HEK293 (cell line): Measurements from ENCODE around the gene GRK5.

Experiments
- CTCF ChIA-PET: fragments of 350-600 bp; formaldehyde crosslinking; extraction: SDS; loops from one replicate; lab custom pipeline; 2021; ENCODE audit warnings: antibody characterized with exemption; lab: Yijun Ruan, JAX
- POLR2A ChIA-PET: fragments of 300-600 bp; formaldehyde crosslinking; extraction: SDS; loops from one replicate; lab custom pipeline; 2020; ENCODE audit warnings: antibody characterized with exemption, inconsistent platforms; lab: Yijun Ruan, JAX
- H3K27ac ChIP-seq: fragments of 200-500 bp; sonication (Bioruptor generic); 2 replicates; pipeline ENCODE4 v1.5.1; 2014; ENCODE audit warnings: low read depth, low read length, control low read depth, inconsistent platforms; ENCODE audit errors: extremely low read depth
- H3K36me3 ChIP-seq, 2 experiments: fragments of 200-500 bp in 1 of 2; sonication (Bioruptor generic) in 1 of 2; 1 replicate in 1 of 2; 2 replicates in 1 of 2; pipeline ENCODE4 v1.5.1; 2014 to 2017; ENCODE audit warnings: inconsistent platforms in 2 of 2, low read length in 2 of 2; ENCODE audit not compliant: control insufficient read depth in 2 of 2, insufficient read depth in 1 of 2
- H3K4me1 ChIP-seq: fragments of 200-500 bp; sonication (Bioruptor generic); 2 replicates; pipeline ENCODE4 v1.5.1; 2014; ENCODE audit warnings: mild to moderate bottlenecking, low read length, inconsistent platforms; ENCODE audit not compliant: control insufficient read depth, insufficient read depth
- H3K4me3 ChIP-seq: 2 replicates; pipeline ENCODE4 v1.5.1; 2011; ENCODE audit warnings: low read depth, mild to moderate bottlenecking, control low read depth, low read length, moderate library complexity
- H3K9me3 ChIP-seq: fragments of 200-500 bp; sonication (Bioruptor generic); 2 replicates; pipeline ENCODE4 v1.5.1; 2014; ENCODE audit warnings: low read depth, low read length, inconsistent platforms; ENCODE audit not compliant: control insufficient read depth, insufficient read depth
- BCL11A ChIP-seq: fragments of 450-650 bp; formaldehyde crosslinking; IDR thresholded peaks from 2 replicates; pipeline ENCODE4 v1.5.1; 2016; ENCODE audit warnings: low read depth, missing biosample characterization, missing genetic modification characterization
- GLIS1 ChIP-seq: fragments of 450-650 bp; formaldehyde crosslinking; IDR thresholded peaks from 2 replicates; pipeline ENCODE4 v1.5.1; 2016; ENCODE audit warnings: missing biosample characterization, missing genetic modification characterization
- KLF1 ChIP-seq: fragments of 450-650 bp; formaldehyde crosslinking; IDR thresholded peaks from 2 replicates; pipeline ENCODE4 v1.5.1; 2016; ENCODE audit warnings: missing biosample characterization, missing genetic modification characterization
- REPIN1 ChIP-seq: fragments of 450-650 bp; formaldehyde crosslinking; IDR thresholded peaks from 2 replicates; pipeline ENCODE4 v1.5.1; 2017; ENCODE audit warnings: missing biosample characterization, missing genetic modification characterization, low read depth
- SALL2 ChIP-seq: fragments of 450-650 bp; formaldehyde crosslinking; IDR thresholded peaks from 2 replicates; pipeline ENCODE4 v1.5.0; 2017; ENCODE audit warnings: missing biosample characterization, mild to moderate bottlenecking, missing genetic modification characterization, borderline replicate concordance
- ZFP41 ChIP-seq: fragments of 450-650 bp; formaldehyde crosslinking; IDR thresholded peaks from 2 replicates; pipeline ENCODE4 v1.5.1; 2016; ENCODE audit warnings: missing biosample characterization, missing genetic modification characterization, borderline replicate concordance
- ZNF121 ChIP-seq: fragments of 450-650 bp; formaldehyde crosslinking; IDR thresholded peaks from 2 replicates; pipeline ENCODE4 v1.5.1; 2016; ENCODE audit warnings: missing biosample characterization, missing genetic modification characterization
- ZNF146 ChIP-seq: fragments of 450-650 bp; formaldehyde crosslinking; IDR thresholded peaks from 2 replicates; pipeline ENCODE4 v1.5.1; 2016; ENCODE audit warnings: missing biosample characterization, missing genetic modification characterization
- ZNF175 ChIP-seq: fragments of 450-650 bp; formaldehyde crosslinking; IDR thresholded peaks from 2 replicates; pipeline ENCODE4 v1.5.1; 2016; ENCODE audit warnings: missing biosample characterization, missing genetic modification characterization
- ZNF18 ChIP-seq: fragments of 450-650 bp; formaldehyde crosslinking; IDR thresholded peaks from 2 replicates; pipeline ENCODE4 v1.5.1; 2016; ENCODE audit warnings: missing biosample characterization, missing genetic modification characterization
- ZNF19 ChIP-seq: fragments of 450-650 bp; formaldehyde crosslinking; IDR thresholded peaks from 2 replicates; pipeline ENCODE4; 2016; ENCODE audit warnings: missing biosample characterization, missing genetic modification characterization, low read depth
- ZNF202 ChIP-seq: fragments of 450-650 bp; formaldehyde crosslinking; IDR thresholded peaks from 2 replicates; pipeline ENCODE4 v1.5.1; 2016; ENCODE audit warnings: missing biosample characterization, missing genetic modification characterization, borderline replicate concordance
- ZNF211 ChIP-seq: fragments of 450-650 bp; formaldehyde crosslinking; IDR thresholded peaks from 2 replicates; pipeline ENCODE4 v1.5.1; 2016; ENCODE audit warnings: low read depth, missing biosample characterization, missing genetic modification characterization
- ZNF280D ChIP-seq: fragments of 450-650 bp; formaldehyde crosslinking; IDR thresholded peaks from 2 replicates; pipeline ENCODE4 v1.5.1; 2016; ENCODE audit warnings: missing biosample characterization, missing genetic modification characterization
- ZNF292 ChIP-seq: fragments of 450-650 bp; formaldehyde crosslinking; IDR thresholded peaks from 2 replicates; pipeline ENCODE4 v1.5.1; 2016; ENCODE audit warnings: low read depth, missing biosample characterization, missing genetic modification characterization, borderline replicate concordance
- ZNF391 ChIP-seq: fragments of 450-650 bp; formaldehyde crosslinking; IDR thresholded peaks from 2 replicates; pipeline ENCODE4 v1.5.1; 2016; ENCODE audit warnings: low read depth, missing biosample characterization, missing genetic modification characterization, borderline replicate concordance
- ZNF488 ChIP-seq: fragments of 450-650 bp; formaldehyde crosslinking; IDR thresholded peaks from 2 replicates; pipeline ENCODE4 v1.5.1; 2016; ENCODE audit warnings: missing biosample characterization, missing genetic modification characterization
- ZNF518A ChIP-seq: fragments of 450-650 bp; formaldehyde crosslinking; conservative IDR thresholded peaks from 2 replicates; pipeline ENCODE4 v1.5.1; 2016; ENCODE audit warnings: low read depth, missing biosample characterization, missing genetic modification characterization
- ZNF561 ChIP-seq: fragments of 450-650 bp; IDR thresholded peaks from 2 replicates; pipeline ENCODE4 v1.5.1; 2018; ENCODE audit warnings: missing biosample characterization, missing genetic modification characterization, borderline replicate concordance
- ZNF596 ChIP-seq: fragments of 450-650 bp; IDR thresholded peaks from 2 replicates; pipeline ENCODE4 v1.5.0; 2018; ENCODE audit warnings: missing biosample characterization, mild to moderate bottlenecking, missing genetic modification characterization, moderate library complexity
- ZNF639 ChIP-seq: fragments of 450-650 bp; formaldehyde crosslinking; IDR thresholded peaks from 2 replicates; pipeline ENCODE4 v1.5.1; 2016; ENCODE audit warnings: missing biosample characterization, missing genetic modification characterization
- ZNF768 ChIP-seq: fragments of 450-650 bp; formaldehyde crosslinking; IDR thresholded peaks from 2 replicates; pipeline ENCODE4 v1.5.1; 2018; ENCODE audit warnings: missing biosample characterization, mild to moderate bottlenecking, missing genetic modification characterization
- ZNF792 ChIP-seq: fragments of 450-650 bp; formaldehyde crosslinking; IDR thresholded peaks from 2 replicates; pipeline ENCODE4 v1.5.1; 2016; ENCODE audit warnings: missing biosample characterization, missing genetic modification characterization
- ZSCAN30 ChIP-seq: fragments of 450-650 bp; IDR thresholded peaks from 2 replicates; pipeline ENCODE4 v1.5.1; 2018; ENCODE audit warnings: missing biosample characterization, mild to moderate bottlenecking, missing genetic modification characterization, moderate library complexity

GRK5 gene

DNA sequence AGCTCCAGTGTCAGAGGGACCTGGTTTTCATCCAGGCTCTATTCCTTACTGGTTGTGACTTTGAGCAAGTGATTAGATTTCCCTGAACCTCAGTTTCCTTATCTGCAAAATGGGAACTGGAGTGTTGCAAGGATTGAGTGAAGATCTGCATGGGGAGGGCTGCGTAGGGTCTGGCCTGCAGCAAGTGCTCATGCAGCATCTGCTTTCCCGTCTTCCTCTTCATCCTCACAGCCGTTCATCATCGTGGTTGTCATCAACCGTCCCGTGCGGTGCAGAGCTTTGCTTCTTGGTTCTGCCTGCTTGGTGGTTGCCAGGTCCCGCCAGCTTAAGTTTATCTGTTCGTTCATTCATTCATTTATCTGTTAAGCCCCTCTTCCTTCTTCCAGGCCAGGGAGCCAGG is 135.0 kb downstream of the GRK5 start:
- Histone ChIP-seq H3K9me3 (no peaks in the 10 kb centered on the region), H3K4me3 (no peak overlapping the region)
- POLR2A ChIA-PET, result no interaction called here
- no peak for TF ChIP-seq SALL2
- no peak for TF ChIP-seq ZNF596 (tag by site-specific recombination)
- TF ChIP-seq ZNF121 (tag by site-specific recombination), result no peak
- TF ChIP-seq ZNF292, result no peak
- TF ChIP-seq ZNF19, result no peak
- TF ChIP-seq ZNF561 (tag by site-specific recombination), result no peak
- TF ChIP-seq ZNF175, result no peak
- no peak for TF ChIP-seq ZNF280D (tag by site-specific recombination)
- no peak for TF ChIP-seq ZNF488 (tag by site-specific recombination)
- no peak for TF ChIP-seq KLF1 (tag by site-specific recombination)
- no peak for TF ChIP-seq ZNF391 (tag by site-specific recombination)
- no peak for TF ChIP-seq ZNF792
- TF ChIP-seq BCL11A (tag by site-specific recombination), result no peak
- TF ChIP-seq, all 188 proteins: peak for 0
- CTCF ChIA-PET, result interaction anchor here (0.6 to 1.0 kb wide), 3 partner anchors 33 to 143 kb away, joined by 3 to 4 read pairs (median 3); no protein-coding TSS in a partner anchor
- Histone ChIP-seq H3K4me1 (no peaks in the 10 kb centered on the region), H3K27ac (no peak overlapping the region), H3K36me3 (no peaks in the 10 kb centered on the region)

DNA sequence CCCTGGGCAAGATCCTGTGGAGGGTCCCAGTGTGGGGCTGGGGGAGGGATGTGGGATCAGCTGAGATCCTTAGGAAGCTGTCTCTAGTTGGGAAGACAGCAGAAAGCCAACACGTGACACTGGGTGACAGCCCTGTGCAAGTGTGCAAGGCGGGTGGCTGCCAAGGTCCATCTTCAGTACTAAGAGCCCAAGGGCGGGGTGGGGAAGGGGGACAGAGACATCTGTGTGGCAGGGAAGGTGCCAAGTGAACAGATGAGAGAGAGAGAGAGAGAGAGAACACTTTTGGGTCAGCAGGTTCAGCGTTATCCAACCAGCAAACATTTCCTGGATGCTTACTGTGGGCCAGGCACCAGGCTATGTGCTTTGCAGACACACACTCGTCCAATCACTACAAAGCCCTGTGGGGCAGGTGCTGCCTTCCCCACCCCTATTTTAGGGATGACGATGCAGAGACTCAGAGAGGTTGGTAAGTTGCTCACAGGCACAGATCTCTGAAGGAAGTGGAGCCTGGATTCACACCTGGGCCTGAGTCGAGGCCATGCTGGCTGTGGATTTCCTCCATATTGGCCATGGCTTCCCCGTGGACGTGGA is 135.7 kb downstream of the GRK5 start:
- ChIA-PET CTCF (interaction anchor here (0.6 kb wide), 1 partner anchor 32 kb away, joined by 4 read pairs; no protein-coding TSS in a partner anchor), POLR2A (no interaction called here)
- no peak overlapping the region for H3K4me3 ChIP-seq
- H3K9me3 ChIP-seq, result no peaks in the 10 kb centered on the region
- no peaks in the 10 kb centered on the region for H3K36me3 ChIP-seq
- no peaks in the 10 kb centered on the region for H3K4me1 ChIP-seq
- H3K27ac ChIP-seq, result no peak overlapping the region
- TF ChIP-seq REPIN1 (tag by site-specific recombination), result no peak
- TF ChIP-seq GLIS1, result no peak
- TF ChIP-seq ZNF518A (tag by site-specific recombination), result no peak
- TF ChIP-seq ZNF202 (tag by site-specific recombination), result no peak
- no peak for TF ChIP-seq ZSCAN30 (tag by site-specific recombination)
- no peak for TF ChIP-seq ZNF768
- TF ChIP-seq ZFP41, result no peak
- no peak for TF ChIP-seq ZNF639
- no peak for TF ChIP-seq ZNF211 (tag by site-specific recombination)
- no peak for TF ChIP-seq KLF1 (tag by site-specific recombination)
- no peak for TF ChIP-seq ZNF146 (tag by site-specific recombination)
- no peak for TF ChIP-seq ZNF18
